ENCODE results near the gene POMGNT1. TPM values are rescaled to one million over a fixed set of nuclear protein-coding genes. Genes with fewer than 3 reads are reported as not detected.

POMGNT1 gene
- total and polyA plus RNA-seq, 2 of the 13 experiments (the other 11 are each of a cell fraction or from before 2014, with no cell fraction given) = 33.9 to 46.8 TPM

- TF ChIP-seq, protein P1, sequence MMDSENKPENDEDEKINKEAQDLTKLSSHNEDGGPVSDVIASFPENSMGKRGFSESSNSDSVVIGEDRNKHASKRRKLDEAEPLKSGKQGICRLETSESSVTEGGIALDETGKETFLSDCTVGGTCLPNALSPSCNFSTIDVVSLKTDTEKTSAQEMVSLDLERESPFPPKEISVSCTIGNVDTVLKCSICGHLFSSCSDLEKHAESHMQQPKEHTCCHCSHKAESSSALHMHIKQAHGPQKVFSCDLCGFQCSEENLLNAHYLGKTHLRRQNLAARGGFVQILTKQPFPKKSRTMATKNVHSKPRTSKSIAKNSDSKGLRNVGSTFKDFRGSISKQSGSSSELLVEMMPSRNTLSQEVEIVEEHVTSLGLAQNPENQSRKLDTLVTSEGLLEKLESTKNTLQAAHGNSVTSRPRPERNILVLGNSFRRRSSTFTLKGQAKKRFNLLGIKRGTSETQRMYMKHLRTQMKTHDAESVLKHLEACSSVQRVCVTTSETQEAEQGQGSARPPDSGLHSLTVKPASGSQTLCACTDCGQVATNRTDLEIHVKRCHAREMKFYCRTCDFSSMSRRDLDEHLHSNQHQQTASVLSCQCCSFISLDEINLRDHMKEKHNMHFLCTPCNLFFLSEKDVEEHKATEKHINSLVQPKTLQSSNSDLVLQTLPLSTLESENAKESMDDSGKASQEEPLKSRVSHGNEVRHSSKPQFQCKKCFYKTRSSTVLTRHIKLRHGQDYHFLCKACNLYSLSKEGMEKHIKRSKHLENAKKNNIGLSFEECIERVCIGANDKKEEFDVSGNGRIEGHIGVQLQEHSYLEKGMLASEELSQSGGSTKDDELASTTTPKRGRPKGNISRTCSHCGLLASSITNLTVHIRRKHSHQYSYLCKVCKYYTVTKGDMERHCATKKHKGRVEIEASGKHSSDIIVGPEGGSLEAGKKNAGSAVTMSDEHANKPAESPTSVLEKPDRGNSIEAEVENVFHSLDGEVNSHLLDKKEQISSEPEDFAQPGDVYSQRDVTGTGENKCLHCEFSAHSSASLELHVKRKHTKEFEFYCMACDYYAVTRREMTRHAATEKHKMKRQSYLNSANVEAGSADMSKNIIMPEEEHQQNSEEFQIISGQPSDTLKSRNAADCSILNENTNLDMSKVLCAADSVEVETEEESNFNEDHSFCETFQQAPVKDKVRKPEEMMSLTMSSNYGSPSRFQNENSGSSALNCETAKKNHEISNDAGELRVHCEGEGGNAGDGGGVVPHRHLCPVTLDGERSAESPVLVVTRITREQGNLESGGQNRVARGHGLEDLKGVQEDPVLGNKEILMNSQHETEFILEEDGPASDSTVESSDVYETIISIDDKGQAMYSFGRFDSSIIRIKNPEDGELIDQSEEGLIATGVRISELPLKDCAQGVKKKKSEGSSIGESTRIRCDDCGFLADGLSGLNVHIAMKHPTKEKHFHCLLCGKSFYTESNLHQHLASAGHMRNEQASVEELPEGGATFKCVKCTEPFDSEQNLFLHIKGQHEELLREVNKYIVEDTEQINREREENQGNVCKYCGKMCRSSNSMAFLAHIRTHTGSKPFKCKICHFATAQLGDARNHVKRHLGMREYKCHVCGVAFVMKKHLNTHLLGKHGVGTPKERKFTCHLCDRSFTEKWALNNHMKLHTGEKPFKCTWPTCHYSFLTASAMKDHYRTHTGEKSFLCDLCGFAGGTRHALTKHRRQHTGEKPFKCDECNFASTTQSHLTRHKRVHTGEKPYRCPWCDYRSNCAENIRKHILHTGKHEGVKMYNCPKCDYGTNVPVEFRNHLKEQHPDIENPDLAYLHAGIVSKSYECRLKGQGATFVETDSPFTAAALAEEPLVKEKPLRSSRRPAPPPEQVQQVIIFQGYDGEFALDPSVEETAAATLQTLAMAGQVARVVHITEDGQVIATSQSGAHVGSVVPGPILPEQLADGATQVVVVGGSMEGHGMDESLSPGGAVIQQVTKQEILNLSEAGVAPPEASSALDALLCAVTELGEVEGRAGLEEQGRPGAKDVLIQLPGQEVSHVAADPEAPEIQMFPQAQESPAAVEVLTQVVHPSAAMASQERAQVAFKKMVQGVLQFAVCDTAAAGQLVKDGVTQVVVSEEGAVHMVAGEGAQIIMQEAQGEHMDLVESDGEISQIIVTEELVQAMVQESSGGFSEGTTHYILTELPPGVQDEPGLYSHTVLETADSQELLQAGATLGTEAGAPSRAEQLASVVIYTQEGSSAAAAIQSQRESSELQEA (CRISPR knock-in tag; IDR thresholded peaks at IDR 0.05; ENCODE audit: not compliant biosample characterization) = no peak
- 0 out of 2 replicates have a peak, but pooled peaks have one; percentile 57 for TF ChIP-seq ZNF552 (CRISPR knock-in tag; IDR thresholded peaks at IDR 0.05; ENCODE audit: borderline replicate concordance)
- peak; percentile 70; the same call in 1 of the 2 replicates for TF ChIP-seq ZNF546 (CRISPR knock-in tag; conservative IDR thresholded peaks at IDR 0.05)
- no peak for TF ChIP-seq FOXP1 (IDR thresholded peaks at IDR 0.05)
- TF ChIP-seq FOXP1 (CRISPR knock-in tag; IDR thresholded peaks at IDR 0.05) = no peak
- TF ChIP-seq HHEX (CRISPR knock-in tag; IDR thresholded peaks at IDR 0.05) = no peak
- TF ChIP-seq SP5 (CRISPR knock-in tag; IDR thresholded peaks at IDR 0.05; ENCODE audit: borderline replicate concordance, low read depth) = peak; percentile 49; the same call in 1 of the 2 replicates
- TF ChIP-seq ZNF510 (CRISPR knock-in tag; IDR thresholded peaks at IDR 0.05; ENCODE audit: low read depth) = no peak
- peak; percentile 80 for TF ChIP-seq CBFB (CRISPR knock-in tag; IDR thresholded peaks at IDR 0.05)
- TF ChIP-seq ZKSCAN1 (IDR thresholded peaks at IDR 0.05; ENCODE audit: low read length) = no peak
- TF ChIP-seq ZNF17 (CRISPR knock-in tag; IDR thresholded peaks at IDR 0.05) = no peak
- TF ChIP-seq ZNF792 (CRISPR knock-in tag; IDR thresholded peaks at IDR 0.05) = no peak; the same call in 1 of the 2 replicates
- TF ChIP-seq, protein P2, sequence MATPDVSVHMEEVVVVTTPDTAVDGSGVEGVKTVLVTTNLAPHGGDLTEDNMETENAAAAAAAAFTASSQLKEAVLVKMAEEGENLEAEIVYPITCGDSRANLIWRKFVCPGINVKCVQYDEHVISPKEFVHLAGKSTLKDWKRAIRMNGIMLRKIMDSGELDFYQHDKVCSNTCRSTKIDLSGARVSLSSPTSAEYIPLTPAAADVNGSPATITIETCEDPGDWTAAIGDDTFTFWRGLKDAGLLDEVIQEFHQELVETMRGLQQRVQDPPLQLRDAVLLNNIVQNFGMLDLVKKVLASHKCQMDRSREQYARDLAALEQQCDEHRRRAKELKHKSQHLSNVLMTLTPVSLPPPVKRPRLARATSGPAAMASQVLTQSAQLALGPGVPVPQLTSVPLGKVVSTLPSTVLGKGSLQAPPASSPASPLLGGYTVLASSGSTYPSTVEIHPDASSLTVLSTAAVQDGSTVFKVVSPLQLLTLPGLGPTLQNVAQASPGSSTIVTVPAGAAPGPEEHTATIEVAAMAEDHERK (CRISPR knock-in tag; IDR thresholded peaks at IDR 0.05; ENCODE audit: low read depth) = no peak
- peak; percentile 83 for TF ChIP-seq HNF4G (IDR thresholded peaks at IDR 0.05; ENCODE audit: borderline replicate concordance, low read depth, low read length)
- no peak; the same call in 1 of the 2 replicates for TF ChIP-seq HNF4G (CRISPR knock-in tag; IDR thresholded peaks at IDR 0.05; ENCODE audit: borderline replicate concordance, low read depth)
- no peak for TF ChIP-seq SCMH1 (CRISPR knock-in tag; IDR thresholded peaks at IDR 0.05; ENCODE audit: borderline replicate concordance)
- TF ChIP-seq, protein P3, sequence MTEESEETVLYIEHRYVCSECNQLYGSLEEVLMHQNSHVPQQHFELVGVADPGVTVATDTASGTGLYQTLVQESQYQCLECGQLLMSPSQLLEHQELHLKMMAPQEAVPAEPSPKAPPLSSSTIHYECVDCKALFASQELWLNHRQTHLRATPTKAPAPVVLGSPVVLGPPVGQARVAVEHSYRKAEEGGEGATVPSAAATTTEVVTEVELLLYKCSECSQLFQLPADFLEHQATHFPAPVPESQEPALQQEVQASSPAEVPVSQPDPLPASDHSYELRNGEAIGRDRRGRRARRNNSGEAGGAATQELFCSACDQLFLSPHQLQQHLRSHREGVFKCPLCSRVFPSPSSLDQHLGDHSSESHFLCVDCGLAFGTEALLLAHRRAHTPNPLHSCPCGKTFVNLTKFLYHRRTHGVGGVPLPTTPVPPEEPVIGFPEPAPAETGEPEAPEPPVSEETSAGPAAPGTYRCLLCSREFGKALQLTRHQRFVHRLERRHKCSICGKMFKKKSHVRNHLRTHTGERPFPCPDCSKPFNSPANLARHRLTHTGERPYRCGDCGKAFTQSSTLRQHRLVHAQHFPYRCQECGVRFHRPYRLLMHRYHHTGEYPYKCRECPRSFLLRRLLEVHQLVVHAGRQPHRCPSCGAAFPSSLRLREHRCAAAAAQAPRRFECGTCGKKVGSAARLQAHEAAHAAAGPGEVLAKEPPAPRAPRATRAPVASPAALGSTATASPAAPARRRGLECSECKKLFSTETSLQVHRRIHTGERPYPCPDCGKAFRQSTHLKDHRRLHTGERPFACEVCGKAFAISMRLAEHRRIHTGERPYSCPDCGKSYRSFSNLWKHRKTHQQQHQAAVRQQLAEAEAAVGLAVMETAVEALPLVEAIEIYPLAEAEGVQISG (CRISPR knock-in tag; IDR thresholded peaks at IDR 0.05) = peak; percentile 76
Measured at GRCh38 chr1:46247436-46248121, 49.3 kb upstream of the POMGNT1 start, which contains the start of gene RAD54L (continued).

Measured in HepG2 (cell line).